AML-193 (cell line): ENCODE measurements around the gene RABGAP1L.
A peak's percentile ranks its signal among the peaks of the same experiment; 100 is the strongest.
"Not testable (repeated sequence)": the region's sequence is repeated elsewhere in the genome, so short reads cannot be mapped to it uniquely, and the experiment has no call there.

Experiments used
- DNase-seq, 2 experiments: peaks; one replicate each; lab custom pipeline; 2025; lab: John Stamatoyannopoulos, UW

The RABGAP1L gene

GRCh38 chr1:174995121-174995520 is 835.8 kb downstream of the RABGAP1L start:
- DNase-seq: no peak

GRCh38 chr1:174995916-174996315 is 836.6 kb downstream of the RABGAP1L start:
- DNase-seq: no peak

- no peak for DNase-seq
Observed at GRCh38 chr1:174996476-174996875, 837.2 kb downstream of the RABGAP1L start.

GRCh38 chr1:174997041-174997440 is 837.7 kb downstream of the RABGAP1L start:
- no peak for DNase-seq

- DNase-seq: peak; percentile 60 to 63
Observed at GRCh38 chr1:174998569-174999215, 839.4 kb downstream of the RABGAP1L start.

GRCh38 chr1:174999216-174999935 is 840.1 kb downstream of the RABGAP1L start:
- peak; percentile 95 for DNase-seq

- peak; percentile 16 to 17 for DNase-seq
Observed at GRCh38 chr1:174999936-175000696, 840.8 kb downstream of the RABGAP1L start, which contains the start of gene CACYBP. Gene CACYBP, plus strand, starts transcription at chr1:174999947. Its CDS starts 234 bp downstream, at chr1:175000181.

GRCh38 chr1:175000697-175001187 is 841.4 kb downstream of the RABGAP1L start:
- no peak for DNase-seq

GRCh38 chr1:175002910-175003517 is 843.7 kb downstream of the RABGAP1L start:
- DNase-seq: no peak

- DNase-seq: no peak
Observed at GRCh38 chr1:175003521-175003920, 844.2 kb downstream of the RABGAP1L start.

GRCh38 chr1:175005085-175005783 is 845.9 kb downstream of the RABGAP1L start:
- DNase-seq: no peak

- no peak for DNase-seq
Observed at GRCh38 chr1:175009532-175009931, 850.2 kb downstream of the RABGAP1L start.

- DNase-seq: no peak
Observed at GRCh38 chr1:175013445-175013844, 854.1 kb downstream of the RABGAP1L start.

GRCh38 chr1:175015243-175015642 is 855.9 kb downstream of the RABGAP1L start:
- DNase-seq: no peak

- no peak for DNase-seq
Observed at GRCh38 chr1:175019524-175019923, 860.2 kb downstream of the RABGAP1L start.

GRCh38 chr1:175023043-175023921 is 864.0 kb downstream of the RABGAP1L start, which contains the start of gene MRPS14:
Gene MRPS14, minus strand, starts transcription at chr1:175023425. Its CDS starts 17 bp downstream, at chr1:175023408.
- peak; percentile 90 to 93 for DNase-seq

GRCh38 chr1:175023922-175024242 is 864.6 kb downstream of the RABGAP1L start:
- DNase-seq: not testable (repeated sequence)

- no peak for DNase-seq
Observed at GRCh38 chr1:175024773-175025172, 865.5 kb downstream of the RABGAP1L start.

GRCh38 chr1:175033953-175034352 is 874.6 kb downstream of the RABGAP1L start:
- no peak for DNase-seq

GRCh38 chr1:175034775-175035174 is 875.5 kb downstream of the RABGAP1L start:
- DNase-seq: no peak
